H9 (cell line): ENCODE measurements around the gene ABHD1. TPM values are rescaled to one million over a fixed set of nuclear protein-coding genes. Genes with fewer than 3 reads are reported as not detected.

Experiments used
- DNase-seq: peaks from one replicate; pipeline ENCODE4 v3.0.0-alpha.2; 2017
- H2AFZ ChIP-seq: one replicate; pipeline ENCODE4 v1.6.1; 2013; ENCODE audit warnings: mild to moderate bottlenecking, low read length, control low read depth, moderate library complexity
- H2AK5ac ChIP-seq: 2 replicates; pipeline ENCODE4 v1.6.1; 2013; ENCODE audit warnings: low read length, control low read depth, mixed read lengths; ENCODE audit not compliant: insufficient read length
- H2BK120ac ChIP-seq: one replicate; pipeline ENCODE4 v1.6.1; 2013; ENCODE audit warnings: low read depth, mild to moderate bottlenecking, low read length, control low read depth, inconsistent platforms; ENCODE audit not compliant: poor library complexity, severe bottlenecking
- H2BK12ac ChIP-seq: 2 replicates; pipeline ENCODE4 v1.6.1; 2013; ENCODE audit warnings: low read length, control low read depth, mixed read lengths, low read depth; ENCODE audit not compliant: insufficient read length
- H2BK15ac ChIP-seq: 2 replicates; pipeline ENCODE4 v1.6.1; 2013; ENCODE audit warnings: low read depth, low read length, control low read depth
- H2BK20ac ChIP-seq: one replicate; pipeline ENCODE4 v1.6.1; 2013; ENCODE audit warnings: low read depth, mild to moderate bottlenecking, low read length, control low read depth, inconsistent platforms; ENCODE audit not compliant: poor library complexity, severe bottlenecking
- H2BK5ac ChIP-seq: 2 replicates; pipeline ENCODE4 v1.6.1; 2013; ENCODE audit warnings: low read length, control low read depth, mixed read lengths; ENCODE audit not compliant: insufficient read length
- H3K14ac ChIP-seq: 2 replicates; pipeline ENCODE4 v1.6.1; 2013; ENCODE audit warnings: low read length, control low read depth; ENCODE audit not compliant: insufficient read depth
- H3K18ac ChIP-seq: 2 replicates; pipeline ENCODE4 v1.6.1; 2013; ENCODE audit warnings: low read depth, mild to moderate bottlenecking, mixed read lengths, low read length, control low read depth; ENCODE audit not compliant: insufficient read length
- H3K23ac ChIP-seq: 2 replicates; pipeline ENCODE4 v1.6.1; 2013; ENCODE audit warnings: low read length, control low read depth, mixed read lengths, low read depth; ENCODE audit not compliant: insufficient read length
- H3K23me2 ChIP-seq: 2 replicates; pipeline ENCODE4 v1.6.1; 2013; ENCODE audit warnings: low read depth, mild to moderate bottlenecking, mixed read lengths, low read length, control low read depth; ENCODE audit not compliant: insufficient read length, poor library complexity, severe bottlenecking
- H3K27ac ChIP-seq: 2 replicates; pipeline ENCODE4 v1.5.1; 2013; ENCODE audit warnings: low read length, control low read depth, mixed read lengths, low read depth; ENCODE audit not compliant: insufficient read length
- H3K27me3 ChIP-seq: 2 replicates; pipeline ENCODE4 v1.6.1; 2013; ENCODE audit warnings: low read length, control low read depth, inconsistent platforms; ENCODE audit not compliant: insufficient read depth
- H3K4ac ChIP-seq: 2 replicates; pipeline ENCODE4 v1.6.1; 2013; ENCODE audit warnings: low read depth, mild to moderate bottlenecking, control low read depth, inconsistent platforms, low read length, moderate library complexity
- H3K4me1 ChIP-seq: 2 replicates; pipeline ENCODE4 v1.6.1; 2013; ENCODE audit warnings: low read length, control low read depth, inconsistent platforms; ENCODE audit not compliant: insufficient read depth
- H3K4me2 ChIP-seq: 2 replicates; pipeline ENCODE4 v1.6.1; 2013; ENCODE audit warnings: low read length, control low read depth, mixed read lengths; ENCODE audit not compliant: insufficient read length, insufficient read depth
- H3K56ac ChIP-seq: 2 replicates; pipeline ENCODE4 v1.6.1; 2013; ENCODE audit warnings: low read depth, mild to moderate bottlenecking, mixed read lengths, low read length, control low read depth; ENCODE audit not compliant: insufficient read length
- H3K79me1 ChIP-seq: 2 replicates; pipeline ENCODE4 v1.6.1; 2013; ENCODE audit warnings: low read depth, mild to moderate bottlenecking, moderate library complexity, low read length, control low read depth, inconsistent platforms; ENCODE audit not compliant: insufficient read depth, poor library complexity, severe bottlenecking
- H3K79me2 ChIP-seq: 2 replicates; pipeline ENCODE4 v1.6.1; 2013; ENCODE audit warnings: low read length, control low read depth, inconsistent platforms; ENCODE audit not compliant: insufficient read depth
- H3K9ac ChIP-seq: 2 replicates; pipeline ENCODE4 v1.6.1; 2013; ENCODE audit warnings: low read length, control low read depth, mixed read lengths; ENCODE audit not compliant: insufficient read length; ENCODE audit errors: extremely low read depth
- H3K9me3 ChIP-seq: one replicate; pipeline ENCODE4 v1.6.1; 2013; ENCODE audit warnings: low read depth, low read length, inconsistent platforms; ENCODE audit not compliant: control insufficient read depth
- H3T11ph ChIP-seq: one replicate; pipeline ENCODE4 v1.6.1; 2013; ENCODE audit warnings: mild to moderate bottlenecking, low read length, control low read depth, inconsistent platforms
- H4K20me1 ChIP-seq: one replicate; pipeline ENCODE4 v1.6.1; 2013; ENCODE audit not compliant: control insufficient read depth, insufficient read length, insufficient read depth
- H4K5ac ChIP-seq: 2 replicates; pipeline ENCODE4 v1.6.1; 2013; ENCODE audit warnings: low read depth, mild to moderate bottlenecking, mixed read lengths, low read length, control low read depth; ENCODE audit not compliant: insufficient read length
- H4K8ac ChIP-seq: replicated peaks from 2 replicates; pipeline ENCODE4 v1.6.1; 2013; ENCODE audit warnings: low read length, control low read depth, mixed read lengths, low read depth; ENCODE audit not compliant: insufficient read length
- H4K91ac ChIP-seq: 2 replicates; pipeline ENCODE4 v1.6.1; 2013; ENCODE audit warnings: low read depth, mild to moderate bottlenecking, moderate library complexity, mixed read lengths, low read length, control low read depth; ENCODE audit not compliant: insufficient read length
- H3K27ac Mint-ChIP-seq, 3 experiments: 2 replicates in 2 of 3; 3 replicates in 1 of 3; pipeline ENCODE4 v1.8.0; 2020 to 2021; ENCODE audit warnings: mixed read lengths in 3 of 3, mild to moderate bottlenecking in 1 of 3, moderate library complexity in 1 of 3
- H3K27me3 Mint-ChIP-seq: 2 replicates; pipeline ENCODE4 v1.8.0; 2021; ENCODE audit warnings: low read depth, mild to moderate bottlenecking, moderate library complexity, mixed read lengths
- H3K36me3 Mint-ChIP-seq, 3 experiments: 2 replicates in 2 of 3; 3 replicates in 1 of 3; pipeline ENCODE4 v1.8.0; 2020 to 2021; ENCODE audit warnings: low read depth in 3 of 3, mixed read lengths in 3 of 3; ENCODE audit not compliant: insufficient read depth in 1 of 3
- H3K4me1 Mint-ChIP-seq, 2 experiments: 2 replicates each; pipeline ENCODE4 v1.8.0; 2020; ENCODE audit warnings: mixed read lengths in 2 of 2
- H3K4me3 Mint-ChIP-seq, 2 experiments: 2 replicates in 1 of 2; 3 replicates in 1 of 2; pipeline ENCODE4 v1.8.0; 2020 to 2021; ENCODE audit warnings: mild to moderate bottlenecking in 2 of 2, mixed read lengths in 2 of 2, moderate library complexity in 1 of 2
- H3K9me3 Mint-ChIP-seq, 2 experiments: 2 replicates in 1 of 2; 3 replicates in 1 of 2; pipeline ENCODE4 v1.8.0; 2020; ENCODE audit warnings: mild to moderate bottlenecking in 2 of 2, mixed read lengths in 2 of 2, moderate library complexity in 1 of 2
- CTCF ChIP-seq: fragments of 200-600 bp; sonication (generic); conservative IDR thresholded peaks from 3 replicates; pipeline ENCODE4 v1.8.0; 2021; ENCODE audit warnings: antibody characterized with exemption, mild to moderate bottlenecking
- WGBS: extraction: QIAGEN DNeasy Blood & Tissue Kit; methylation state at CpG from one replicate; pipeline ENCODE4 v1.1.7; 2013; ENCODE audit warnings: missing lambda C conversion rate, low lambda C conversion rate, mixed read lengths; ENCODE audit not compliant: insufficient read length; ENCODE audit errors: extremely low coverage; 5-methylcytosine and 5-hydroxymethylcytosine counted together
- total RNA-seq: library from RNA; stranded (reverse); gene quantifications from 2 replicates; pipeline ENCODE4 v1.2.1, GENCODE V29; 2021

ABHD1 gene
- total RNA-seq, 1 experiment from 2014 or later: 0.31 TPM

GRCh38 chr2:27152796-27153464 is 29.3 kb downstream of the ABHD1 start:
- Histone ChIP-seq H4K5ac (no peak overlapping the region), H2BK120ac (no peak overlapping the region), H3K23ac (no peak overlapping the region), H3K4ac (no peak overlapping the region), H2BK20ac (no peak overlapping the region), H4K8ac (no peak overlapping the region), H2AK5ac (no peak overlapping the region), H3K27ac (no peak overlapping the region), H3K56ac (no peak overlapping the region), H3K4me2 (no peak overlapping the region), H2AFZ (no peak overlapping the region), H2BK5ac (no peak overlapping the region), H3K27me3 (no peaks in the 10 kb centered on the region), H3K79me2 (no peaks in the 10 kb centered on the region), H3K4me1 (no peaks in the 10 kb centered on the region), H2BK15ac (no peak overlapping the region), H3K14ac (no peak overlapping the region), H3K23me2 (no peaks in the 10 kb centered on the region), H4K20me1 (no peaks in the 10 kb centered on the region), H4K91ac (no peak overlapping the region), H3K79me1 (no peaks in the 10 kb centered on the region), H3K18ac (no peak overlapping the region), H2BK12ac (no peak overlapping the region), H3T11ph (no peak overlapping the region), H3K9me3 (no peaks in the 10 kb centered on the region), H3K9ac (no peak overlapping the region)
- H3K27ac Mint-ChIP-seq: no peak overlapping the region
- TF ChIP-seq CTCF: no peak
- peaks cover 2% of the 10 kb centered on the region; the same call in 1 of the 2 replicates for H3K27me3 Mint-ChIP-seq
- H3K36me3 Mint-ChIP-seq: no peaks in the 10 kb centered on the region
- H3K4me3 Mint-ChIP-seq: no peak overlapping the region
- no CpG with 5 or more reads among the region's 2 CpGs for WGBS
- no peak for DNase-seq
- peaks cover 0 to 2% of the 10 kb centered on the region in 2 experiments; a peak in 2 of 5 replicates for H3K9me3 Mint-ChIP-seq
- H3K4me1 Mint-ChIP-seq: peaks cover 0 to 2% of the 10 kb centered on the region in 2 experiments; a peak in 1 of 4 replicates
